Gastrocnemius medialis (tissue), 4 donors: ENCODE results near the gene PDGFRB.

ENCODE experiments used
- CTCF ChIP-seq, 5 experiments: fragments of 450-650 bp in 3 of 5; fragments of 200-600 bp in 2 of 5; sonication (generic) in 2 of 5; IDR thresholded peaks in 4 of 5; conservative IDR thresholded peaks in 1 of 5; 1 replicate in 4 of 5; 2 replicates in 1 of 5; pipeline ENCODE4 v1.5.1; 2016 to 2019; ENCODE audit warnings: antibody characterized with exemption in 5 of 5, mild to moderate bottlenecking in 3 of 5, moderate library complexity in 3 of 5
- POLR2A ChIP-seq, 2 donors: fragments of 450-650 bp; IDR thresholded peaks; one replicate each; pipeline ENCODE4 v1.6.1; 2017; ENCODE audit warnings: antibody characterized with exemption in 2 of 2, mild to moderate bottlenecking in 2 of 2, moderate library complexity in 2 of 2

DNA sequence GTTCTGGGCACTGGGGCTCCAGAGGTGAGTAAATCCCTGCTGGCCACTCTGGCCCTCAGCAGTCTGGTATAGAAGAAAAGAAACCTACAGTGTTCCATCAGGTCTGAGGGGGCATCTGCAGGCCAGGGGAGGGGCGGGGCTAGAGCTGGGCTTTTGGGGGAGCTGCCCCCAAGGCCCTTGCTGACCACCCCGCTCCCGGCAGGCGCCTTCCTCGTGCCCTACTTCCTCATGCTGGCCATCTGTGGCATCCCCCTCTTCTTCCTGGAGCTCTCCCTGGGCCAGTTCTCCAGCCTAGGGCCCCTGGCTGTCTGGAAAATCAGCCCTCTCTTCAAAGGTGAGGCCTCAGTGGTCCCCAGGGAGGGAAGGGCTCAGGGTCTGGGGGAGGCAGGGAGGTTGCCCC, 40.9 kb upstream of the PDGFRB start:
- no peak for TF ChIP-seq POLR2A (IDR thresholded peaks at IDR 0.05)
- no peak for TF ChIP-seq CTCF (IDR thresholded peaks at IDR 0.05 in 4 of 5, conservative IDR thresholded peaks at IDR 0.05 in 1 of 5)
